HEK293T (cell line): Measurements from ENCODE around the gene IZUMO1.

Experiments used
- CTCF ChIA-PET: fragments of 350-600 bp; formaldehyde crosslinking; extraction: SDS; loops from one replicate; lab custom pipeline; 2021; ENCODE audit warnings: antibody characterized with exemption, inconsistent platforms; lab: Yijun Ruan, JAX
- POLR2A ChIA-PET: fragments of 350-600 bp; formaldehyde crosslinking; extraction: SDS; loops from one replicate; lab custom pipeline; 2020; ENCODE audit warnings: antibody characterized with exemption, inconsistent platforms; lab: Yijun Ruan, JAX
- DNase-seq: peaks from one replicate; pipeline ENCODE4 v3.0.0; 2012; ENCODE audit warnings: mixed read lengths; ENCODE audit errors: extremely low spot score
- ARNT ChIP-seq: fragments of 450-650 bp; IDR thresholded peaks from 2 replicates; pipeline ENCODE4 v1.6.1; 2017; ENCODE audit warnings: mild to moderate bottlenecking
- BHLHE40 ChIP-seq: fragments of 450-650 bp; IDR thresholded peaks from 2 replicates; pipeline ENCODE4 v1.6.1; 2016; ENCODE audit warnings: mild to moderate bottlenecking, moderate library complexity, borderline replicate concordance
- CTBP1 ChIP-seq: fragments of 450-650 bp; IDR thresholded peaks from 2 replicates; pipeline ENCODE4 v1.6.1; 2016; ENCODE audit warnings: borderline replicate concordance
- ELF4 ChIP-seq: fragments of 450-650 bp; IDR thresholded peaks from 2 replicates; pipeline ENCODE4 v1.6.1; 2017; ENCODE audit warnings: antibody characterized with exemption
- FOXA1 ChIP-seq: fragments of 450-650 bp; IDR thresholded peaks from 2 replicates; pipeline ENCODE4 v1.6.1; 2016; ENCODE audit warnings: mild to moderate bottlenecking
- FOXK2 ChIP-seq: fragments of 450-650 bp; IDR thresholded peaks from 2 replicates; pipeline ENCODE4 v1.6.1; 2016; ENCODE audit warnings: mild to moderate bottlenecking
- FOXM1 ChIP-seq: fragments of 450-650 bp; IDR thresholded peaks from 2 replicates; pipeline ENCODE4 v1.6.1; 2017; ENCODE audit warnings: mild to moderate bottlenecking, borderline replicate concordance
- HDGF ChIP-seq: fragments of 450-650 bp; IDR thresholded peaks from 2 replicates; pipeline ENCODE4 v1.6.1; 2017; ENCODE audit warnings: antibody characterized with exemption, borderline replicate concordance
- L3MBTL2 ChIP-seq: fragments of 450-650 bp; conservative IDR thresholded peaks from 2 replicates; pipeline ENCODE4 v1.6.1; 2016; ENCODE audit warnings: mild to moderate bottlenecking
- LEF1 ChIP-seq: fragments of 450-650 bp; IDR thresholded peaks from 2 replicates; pipeline ENCODE4 v1.6.1; 2017; ENCODE audit warnings: mild to moderate bottlenecking, borderline replicate concordance
- NFRKB ChIP-seq: fragments of 450-650 bp; IDR thresholded peaks from 2 replicates; pipeline ENCODE4 v1.6.1; 2016; ENCODE audit warnings: mild to moderate bottlenecking, moderate library complexity
- PKNOX1 ChIP-seq: fragments of 450-650 bp; IDR thresholded peaks from 2 replicates; pipeline ENCODE4 v1.6.1; 2016
- SP1 ChIP-seq: fragments of 450-650 bp; IDR thresholded peaks from 2 replicates; pipeline ENCODE4 v1.6.1; 2017
- SUZ12 ChIP-seq: fragments of 450-650 bp; IDR thresholded peaks from 2 replicates; pipeline ENCODE4 v1.6.1; 2016; ENCODE audit warnings: mild to moderate bottlenecking
- TARDBP ChIP-seq: fragments of 450-650 bp; IDR thresholded peaks from 2 replicates; pipeline ENCODE4 v1.6.1; 2016
- ZNF384 ChIP-seq: fragments of 450-650 bp; IDR thresholded peaks from 2 replicates; pipeline ENCODE4 v1.6.1; 2016

IZUMO1 gene

GRCh38 chr19:48713041-48713863 is 33.5 kb downstream of the IZUMO1 start:
- peak; percentile 74 for DNase-seq
- TF ChIP-seq BHLHE40: no peak
- TF ChIP-seq HDGF: no peak
- ChIA-PET CTCF (no interaction called here), POLR2A (interaction anchor here (0.8 to 1.3 kb wide), 6 partner anchors 12 to 68 kb away, joined by 3 to 4 read pairs (median 4); partner anchors contain the start of gene CA11)

- TF ChIP-seq HDGF (no peak), NFRKB (no peak), ZNF384 (no peak), L3MBTL2 (no peak), FOXM1 (no peak), CTBP1 (no peak), TARDBP (no peak), FOXK2 (no peak)
- ChIA-PET POLR2A (no interaction called here), CTCF (interaction anchor here (0.6 to 0.7 kb wide), 2 partner anchors 9 to 259 kb away, joined by 3 to 4 read pairs; no protein-coding TSS in a partner anchor)
- DNase-seq: no peak
These were observed 35.5 kb downstream of the IZUMO1 start for GRCh38 chr19:48711106-48711662.

GRCh38 chr19:48708471-48708870 is 38.2 kb downstream of the IZUMO1 start:
- CTCF ChIA-PET: no interaction called here
- POLR2A ChIA-PET: no interaction called here
- DNase-seq: no peak
- TF ChIP-seq TARDBP (no peak), L3MBTL2 (no peak), FOXM1 (no peak), FOXA1 (no peak), LEF1 (no peak), FOXK2 (no peak), SP1 (no peak), ARNT (no peak), SUZ12 (no peak), ZNF384 (no peak), HDGF (no peak), CTBP1 (no peak), NFRKB (no peak), PKNOX1 (no peak), BHLHE40 (no peak), ELF4 (no peak)

- CTCF ChIA-PET: no interaction called here
These were observed 41.3 kb downstream of the IZUMO1 start for GRCh38 chr19:48705431-48705830.

GRCh38 chr19:48703316-48703715 is 43.4 kb downstream of the IZUMO1 start:
- DNase-seq: no peak
- CTCF ChIA-PET: no interaction called here
- TF ChIP-seq SP1 (no peak), FOXA1 (no peak), NFRKB (no peak), ARNT (no peak), LEF1 (no peak), ELF4 (no peak), ZNF384 (no peak), FOXM1 (no peak), PKNOX1 (no peak), BHLHE40 (no peak), SUZ12 (no peak), L3MBTL2 (no peak), TARDBP (no peak), FOXK2 (no peak), CTBP1 (no peak), HDGF (no peak)
- POLR2A ChIA-PET: no interaction called here

More at GRCh38 chr19:48705431-48705830, 41.3 kb downstream of the IZUMO1 start:
- POLR2A ChIA-PET: no interaction called here
- DNase-seq: no peak
- no peak for TF ChIP-seq HDGF
- no peak for TF ChIP-seq ARNT
- no peak for TF ChIP-seq ELF4
- TF ChIP-seq L3MBTL2: no peak
- TF ChIP-seq ZNF384: no peak
- TF ChIP-seq NFRKB: no peak
- TF ChIP-seq FOXK2: no peak
- TF ChIP-seq TARDBP: no peak
- TF ChIP-seq BHLHE40: no peak
- TF ChIP-seq SP1: no peak
- TF ChIP-seq LEF1: no peak
- TF ChIP-seq SUZ12: no peak
- TF ChIP-seq PKNOX1: no peak
- TF ChIP-seq CTBP1: no peak
- no peak for TF ChIP-seq FOXM1
- no peak for TF ChIP-seq FOXA1

- ChIA-PET POLR2A (no interaction called here), CTCF (no interaction called here)
- DNase-seq: no peak
- TF ChIP-seq CTBP1: no peak
- TF ChIP-seq ZNF384: no peak
- TF ChIP-seq L3MBTL2: no peak
- TF ChIP-seq ELF4: no peak
- no peak for TF ChIP-seq NFRKB
- no peak for TF ChIP-seq FOXK2
- TF ChIP-seq BHLHE40: no peak
- no peak for TF ChIP-seq PKNOX1
- no peak for TF ChIP-seq FOXA1
- no peak for TF ChIP-seq TARDBP
- no peak for TF ChIP-seq LEF1
- no peak for TF ChIP-seq HDGF
- no peak for TF ChIP-seq SUZ12
- TF ChIP-seq SP1: no peak
- no peak for TF ChIP-seq ARNT
- no peak for TF ChIP-seq FOXM1
These were observed 44.0 kb downstream of the IZUMO1 start for GRCh38 chr19:48702701-48703100.
